Fibroblast of the aortic adventitia (primary cell): ENCODE data around the gene EEF1AKMT1. TPM values are rescaled to one million over a fixed set of nuclear protein-coding genes. Genes with fewer than 3 reads are reported as not detected.

Experiments used
- DNase-seq: peaks from one replicate; pipeline ENCODE4 v3.0.0-alpha.2; 2010; ENCODE audit warnings: low read depth
- H3K4me3 ChIP-seq: 2 replicates; pipeline ENCODE4 v1.5.1; 2011; ENCODE audit warnings: low read depth, mild to moderate bottlenecking, control low read depth, low read length, moderate library complexity
- CTCF ChIP-seq: IDR thresholded peaks from 2 replicates; pipeline ENCODE4 v1.5.1; 2011; ENCODE audit warnings: mild to moderate bottlenecking, low read length, control low read depth, inconsistent platforms; ENCODE audit not compliant: insufficient read depth
- total RNA-seq: library from RNA; depleted of rRNA; stranded (reverse); fragments of >200 nt; gene quantifications from 2 replicates; pipeline ENCODE4 v1.2.3, GENCODE V29; 2012; ENCODE audit warnings: low replicate concordance

The EEF1AKMT1 gene
- total RNA-seq, 1 donor, result 15.9 TPM

GRCh38 chr13:20796791-20797508 is 23.2 kb upstream of the EEF1AKMT1 start:
- H3K4me3 ChIP-seq, result no peak overlapping the region
- no peak for DNase-seq
- TF ChIP-seq CTCF, result peak; percentile 2

GRCh38 chr13:20789665-20790064 is 15.9 kb upstream of the EEF1AKMT1 start:
- no peak overlapping the region for H3K4me3 ChIP-seq
- no peak for TF ChIP-seq CTCF
- no peak for DNase-seq

- no peak overlapping the region for H3K4me3 ChIP-seq
- no peak for DNase-seq
- no peak for TF ChIP-seq CTCF
These were observed 14.6 kb upstream of the EEF1AKMT1 start for GRCh38 chr13:20788312-20788711.

- H3K4me3 ChIP-seq, result no peak overlapping the region
- DNase-seq, result no peak
- TF ChIP-seq CTCF, result no peak
These were observed 13.4 kb upstream of the EEF1AKMT1 start for GRCh38 chr13:20787180-20787579.

- no peak for DNase-seq
- no peak overlapping the region for H3K4me3 ChIP-seq
- no peak for TF ChIP-seq CTCF
These were observed 8.5 kb upstream of the EEF1AKMT1 start for GRCh38 chr13:20782116-20782708.

- no peak for DNase-seq
- no peak for TF ChIP-seq CTCF
These were observed 6.6 kb upstream of the EEF1AKMT1 start for GRCh38 chr13:20780317-20780716.

More at GRCh38 chr13:20780317-20780716, 6.6 kb upstream of the EEF1AKMT1 start:
- no peak overlapping the region for H3K4me3 ChIP-seq
